Measurements from ENCODE around the gene C6orf136. TPM values are rescaled to one million over a fixed set of nuclear protein-coding genes. Genes with fewer than 3 reads are reported as not detected.

The C6orf136 gene
- total and polyA plus RNA-seq, 10 of the 15 experiments (the other 5 are each of a cell fraction or from before 2014, with no cell fraction given) = 5.2 to 24.1 (median 14.9) TPM

DNA sequence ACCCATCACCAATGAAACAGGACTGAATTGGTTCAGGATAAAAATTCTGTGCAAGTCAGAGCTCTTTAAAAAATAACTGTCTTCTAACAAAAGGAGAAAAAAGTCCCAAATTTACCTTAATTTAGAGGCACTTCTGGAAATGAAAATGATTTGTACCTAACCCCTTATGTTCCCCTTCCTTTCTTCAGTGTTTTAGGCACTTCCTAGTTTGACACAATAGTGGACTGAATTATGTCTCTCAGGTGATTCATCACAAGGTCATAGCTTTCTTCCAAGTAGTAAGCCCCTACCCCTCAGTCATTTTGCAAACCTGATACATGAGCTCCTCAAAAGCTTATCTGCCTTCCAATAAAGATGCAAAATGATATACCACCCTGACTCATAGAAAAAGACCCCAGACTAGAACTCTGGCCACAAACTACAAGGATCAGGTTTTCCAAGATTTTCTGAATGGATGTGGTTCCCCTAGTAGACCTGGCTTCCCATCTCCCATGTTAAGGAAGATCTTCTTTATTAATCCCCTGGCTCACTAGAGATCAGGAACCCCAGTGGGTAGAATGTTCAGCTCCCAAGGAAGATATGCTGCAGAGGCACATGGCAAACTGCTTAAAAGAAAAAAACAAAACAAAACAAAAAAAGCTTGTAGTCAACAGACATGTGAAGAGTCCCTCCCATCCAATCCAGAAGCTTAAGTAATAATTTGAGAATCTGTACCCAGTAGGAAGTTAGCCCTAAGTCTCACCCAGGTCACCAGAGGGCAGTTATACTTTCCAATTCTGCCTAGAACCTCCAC, 33.5 kb upstream of the C6orf136 start:
- H3K9me3 ChIP-seq (replicated peaks; ENCODE audit: control insufficient read depth, insufficient read depth, low read length) = no peaks in the 10 kb centered on the region; the same call in 2 of the 3 replicates
- no peak for ATAC-seq
- in situ Hi-C loops (cut with MboI) (no loop called here), intact Hi-C loops (cut with micrococcal nuclease; ENCODE audit: unreplicated experiment) (no loop called here)
- BruUV-seq (replicated peaks) = no TSS peak
- ChIA-PET POLR2A (interaction anchor here (0.5 to 3.1 kb wide), 15 partner anchors 13 to 123 kb away, joined by 3 to 16 read pairs (median 4); partner anchors contain the start of genes ABCF1, C6orf136, GNL1 and MDC1), CTCF (interaction anchor here (0.6 to 4.2 kb wide), 22 partner anchors 9 to 474 kb away, joined by 3 to 41 read pairs (median 7); partner anchors contain the start of gene DHX16), SMC1A (ENCODE audit: uncharacterized antibody, unreplicated experiment) (interaction anchor here (0.6 to 3.5 kb wide), 18 partner anchors 9 to 474 kb away, joined by 3 to 19 read pairs (median 5); partner anchors contain the start of genes PRR3 and VARS2), RAD21 (ENCODE audit: unreplicated experiment) (interaction anchor here (1.1 to 2.2 kb wide), 5 partner anchors 15 to 118 kb away, joined by 3 to 7 read pairs (median 5); partner anchors contain the start of genes ABCF1 and MDC1)
- FAIRE-seq = no peak
- H3K4me2 ChIP-seq (ENCODE audit: control insufficient read depth, insufficient read depth) = peak overlapping the region; percentile 87; the same call in 1 of the 2 replicates
- no peak overlapping the region for H2AFZ ChIP-seq (ENCODE audit: control insufficient read depth, low read depth, low read length)
- 0 out of 2 replicates have a peak, but pooled peaks cover 8% of the 10 kb centered on the region for H4K20me1 ChIP-seq (ENCODE audit: control insufficient read depth, insufficient read depth)
- H3K9ac ChIP-seq (ENCODE audit: control insufficient read depth, insufficient read depth, low read length) = no peak overlapping the region
- no peak for DNase-seq (ENCODE audit: low read depth, low spot score)
- peak overlapping the region; percentile 58; the same call in 1 of the 2 replicates for H3K4me3 ChIP-seq
- H3K36me3 ChIP-seq (ENCODE audit: control insufficient read depth in 2 of 2, insufficient read depth in 2 of 2, low read length in 1 of 2) = peaks cover 1 to 46% of the 10 kb centered on the region in 2 experiments
- no peak overlapping the region for H3K27ac ChIP-seq (ENCODE audit: control insufficient read depth, insufficient read depth)
- TF ChIP-seq SMAD5 (IDR thresholded peaks at IDR 0.05; ENCODE audit: low read depth) = 0 out of 2 replicates have a peak, but pooled peaks have one; percentile 22
- TF ChIP-seq, protein P1, sequence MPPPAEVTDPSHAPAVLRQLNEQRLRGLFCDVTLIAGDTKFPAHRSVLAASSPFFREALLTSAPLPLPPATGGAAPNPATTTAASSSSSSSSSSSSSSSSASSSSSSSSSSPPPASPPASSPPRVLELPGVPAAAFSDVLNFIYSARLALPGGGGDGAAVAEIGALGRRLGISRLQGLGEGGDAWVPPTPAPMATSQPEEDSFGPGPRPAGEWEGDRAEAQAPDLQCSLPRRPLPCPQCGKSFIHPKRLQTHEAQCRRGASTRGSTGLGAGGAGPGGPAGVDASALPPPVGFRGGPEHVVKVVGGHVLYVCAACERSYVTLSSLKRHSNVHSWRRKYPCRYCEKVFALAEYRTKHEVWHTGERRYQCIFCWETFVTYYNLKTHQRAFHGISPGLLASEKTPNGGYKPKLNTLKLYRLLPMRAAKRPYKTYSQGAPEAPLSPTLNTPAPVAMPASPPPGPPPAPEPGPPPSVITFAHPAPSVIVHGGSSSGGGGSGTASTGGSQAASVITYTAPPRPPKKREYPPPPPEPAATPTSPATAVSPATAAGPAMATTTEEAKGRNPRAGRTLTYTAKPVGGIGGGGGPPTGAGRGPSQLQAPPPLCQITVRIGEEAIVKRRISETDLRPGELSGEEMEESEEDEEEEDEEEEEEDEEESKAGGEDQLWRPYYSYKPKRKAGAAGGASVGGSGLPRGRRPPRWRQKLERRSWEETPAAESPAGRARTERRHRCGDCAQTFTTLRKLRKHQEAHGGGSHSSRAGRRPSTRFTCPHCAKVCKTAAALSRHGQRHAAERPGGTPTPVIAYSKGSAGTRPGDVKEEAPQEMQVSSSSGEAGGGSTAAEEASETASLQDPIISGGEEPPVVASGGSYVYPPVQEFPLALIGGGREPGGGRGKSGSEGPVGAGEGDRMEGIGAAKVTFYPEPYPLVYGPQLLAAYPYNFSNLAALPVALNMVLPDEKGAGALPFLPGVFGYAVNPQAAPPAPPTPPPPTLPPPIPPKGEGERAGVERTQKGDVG (CRISPR knock-in tag; IDR thresholded peaks at IDR 0.05) = no peak
- TF ChIP-seq CREB1 (IDR thresholded peaks at IDR 0.05; ENCODE audit: low read depth) = no peak
- H3K79me2 ChIP-seq (ENCODE audit: control insufficient read depth, insufficient read depth, low read length) = peaks cover 48% of the 10 kb centered on the region
- peaks cover 3% of the 10 kb centered on the region for H3K4me1 ChIP-seq (ENCODE audit: control insufficient read depth, insufficient read depth, low read length)
- H3K27me3 ChIP-seq (replicated peaks in 1 of 2; ENCODE audit: control insufficient read depth in 2 of 2, insufficient read depth in 2 of 2, low read length in 1 of 2) = no peaks in the 10 kb centered on the region
